Measurements from ENCODE around the gene CATSPER1. TPM values are rescaled to one million over a fixed set of nuclear protein-coding genes. Genes with fewer than 3 reads are reported as not detected.

The CATSPER1 gene
- 0.54 and 1.1 TPM in 2 replicates for total RNA-seq
- long read RNA-seq = 0 reads

- H3K4me1 Mint-ChIP-seq (ENCODE audit: unreplicated experiment) = peaks cover 17% of the 10 kb centered on the region
- no peak for DNase-seq (ENCODE audit: extremely low spot score, unreplicated experiment)
Measured at GRCh38 chr11:66026017-66026529, at the start of gene CATSPER1. Gene CATSPER1 (minus strand): TSS chr11:66026479. CDS start chr11:66026379, 100 bp downstream.

DNA sequence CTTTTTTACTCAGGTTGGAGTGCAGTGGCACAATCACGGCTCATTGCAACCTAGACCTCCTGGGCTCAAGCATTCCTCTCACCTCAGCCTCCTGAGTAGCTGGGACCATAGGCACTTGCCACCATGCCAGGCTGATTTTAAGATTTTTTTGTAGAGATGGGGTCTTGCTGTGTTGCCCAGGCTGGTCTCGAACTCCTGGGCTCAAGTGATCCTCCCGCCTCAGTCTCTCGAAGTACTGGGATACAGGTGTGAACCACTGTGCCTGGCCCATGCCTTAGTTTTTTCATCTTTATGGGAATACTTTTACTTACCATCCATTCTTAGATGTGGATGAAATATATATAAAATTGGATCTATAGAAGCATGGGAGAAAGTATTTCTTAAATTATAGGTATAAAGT is 49.0 kb upstream of the CATSPER1 start:
- Mint-ChIP-seq H3K4me3 (ENCODE audit: unreplicated experiment) (no peak overlapping the region), H3K36me3 (ENCODE audit: unreplicated experiment) (peaks cover 14% of the 10 kb centered on the region), H3K27me3 (ENCODE audit: unreplicated experiment) (no peaks in the 10 kb centered on the region), H3K4me1 (ENCODE audit: unreplicated experiment) (peaks cover 41% of the 10 kb centered on the region), H3K27ac (ENCODE audit: unreplicated experiment) (no peak overlapping the region), H3K9me3 (ENCODE audit: unreplicated experiment) (no peaks in the 10 kb centered on the region)
- peak; percentile 53 for DNase-seq (ENCODE audit: extremely low spot score, unreplicated experiment)
- TF ChIP-seq, protein P1, sequence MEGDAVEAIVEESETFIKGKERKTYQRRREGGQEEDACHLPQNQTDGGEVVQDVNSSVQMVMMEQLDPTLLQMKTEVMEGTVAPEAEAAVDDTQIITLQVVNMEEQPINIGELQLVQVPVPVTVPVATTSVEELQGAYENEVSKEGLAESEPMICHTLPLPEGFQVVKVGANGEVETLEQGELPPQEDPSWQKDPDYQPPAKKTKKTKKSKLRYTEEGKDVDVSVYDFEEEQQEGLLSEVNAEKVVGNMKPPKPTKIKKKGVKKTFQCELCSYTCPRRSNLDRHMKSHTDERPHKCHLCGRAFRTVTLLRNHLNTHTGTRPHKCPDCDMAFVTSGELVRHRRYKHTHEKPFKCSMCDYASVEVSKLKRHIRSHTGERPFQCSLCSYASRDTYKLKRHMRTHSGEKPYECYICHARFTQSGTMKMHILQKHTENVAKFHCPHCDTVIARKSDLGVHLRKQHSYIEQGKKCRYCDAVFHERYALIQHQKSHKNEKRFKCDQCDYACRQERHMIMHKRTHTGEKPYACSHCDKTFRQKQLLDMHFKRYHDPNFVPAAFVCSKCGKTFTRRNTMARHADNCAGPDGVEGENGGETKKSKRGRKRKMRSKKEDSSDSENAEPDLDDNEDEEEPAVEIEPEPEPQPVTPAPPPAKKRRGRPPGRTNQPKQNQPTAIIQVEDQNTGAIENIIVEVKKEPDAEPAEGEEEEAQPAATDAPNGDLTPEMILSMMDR (IDR thresholded peaks at IDR 0.05) = no peak

More at GRCh38 chr11:66026017-66026529, at the start of gene CATSPER1:
- Mint-ChIP-seq H3K4me3 (ENCODE audit: unreplicated experiment) (no peak within 1 kb of the TSS), H3K36me3 (ENCODE audit: unreplicated experiment) (no peaks in the 10 kb centered on the region), H3K27me3 (ENCODE audit: unreplicated experiment) (no peaks in the 10 kb centered on the region), H3K9me3 (ENCODE audit: unreplicated experiment) (no peaks in the 10 kb centered on the region), H3K27ac (ENCODE audit: unreplicated experiment) (no peak within 1 kb of the TSS)
- TF ChIP-seq, protein P1 (IDR thresholded peaks at IDR 0.05) = no peak

DNA sequence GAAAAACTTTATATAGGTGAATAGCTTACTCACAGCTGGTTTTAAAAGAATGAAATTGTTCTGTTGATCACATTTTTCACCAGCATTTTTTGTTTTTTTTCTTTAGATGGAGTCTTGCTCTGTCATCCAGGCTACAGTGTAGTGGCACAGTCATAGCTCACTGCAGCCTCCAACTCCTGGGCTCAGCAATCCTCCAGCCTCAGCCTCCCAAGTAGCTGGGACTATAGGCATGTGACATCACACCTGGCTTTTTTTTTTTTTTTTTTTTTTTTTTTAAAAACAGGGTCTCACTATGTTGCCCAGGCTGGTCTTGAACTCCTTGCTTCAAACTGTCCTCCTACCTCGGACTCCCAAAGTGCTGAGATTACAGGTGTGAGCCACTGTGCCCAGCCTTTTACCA is 47.4 kb upstream of the CATSPER1 start:
- peaks cover 20% of the 10 kb centered on the region for H3K36me3 Mint-ChIP-seq (ENCODE audit: unreplicated experiment)
- H3K27ac Mint-ChIP-seq (ENCODE audit: unreplicated experiment) = no peak overlapping the region
- DNase-seq (ENCODE audit: extremely low spot score, unreplicated experiment) = peak; percentile 11
- TF ChIP-seq, protein P1 (IDR thresholded peaks at IDR 0.05) = no peak
- H3K4me3 Mint-ChIP-seq (ENCODE audit: unreplicated experiment) = no peak overlapping the region
- peaks cover 46% of the 10 kb centered on the region for H3K4me1 Mint-ChIP-seq (ENCODE audit: unreplicated experiment)
- no peaks in the 10 kb centered on the region for H3K9me3 Mint-ChIP-seq (ENCODE audit: unreplicated experiment)
- H3K27me3 Mint-ChIP-seq (ENCODE audit: unreplicated experiment) = no peaks in the 10 kb centered on the region

GRCh38 chr11:66072518-66072917 is 46.2 kb upstream of the CATSPER1 start:
- H3K9me3 Mint-ChIP-seq (ENCODE audit: unreplicated experiment) = no peaks in the 10 kb centered on the region
- TF ChIP-seq, protein P1 (IDR thresholded peaks at IDR 0.05) = no peak
- peak overlapping the region; percentile 36 for H3K4me3 Mint-ChIP-seq (ENCODE audit: unreplicated experiment)
- H3K4me1 Mint-ChIP-seq (ENCODE audit: unreplicated experiment) = peaks cover 48% of the 10 kb centered on the region
- peak overlapping the region; percentile 71 for H3K27ac Mint-ChIP-seq (ENCODE audit: unreplicated experiment)
- peaks cover 25% of the 10 kb centered on the region for H3K36me3 Mint-ChIP-seq (ENCODE audit: unreplicated experiment)
- DNase-seq (ENCODE audit: extremely low spot score, unreplicated experiment) = peak; percentile 36
- H3K27me3 Mint-ChIP-seq (ENCODE audit: unreplicated experiment) = no peaks in the 10 kb centered on the region

DNA sequence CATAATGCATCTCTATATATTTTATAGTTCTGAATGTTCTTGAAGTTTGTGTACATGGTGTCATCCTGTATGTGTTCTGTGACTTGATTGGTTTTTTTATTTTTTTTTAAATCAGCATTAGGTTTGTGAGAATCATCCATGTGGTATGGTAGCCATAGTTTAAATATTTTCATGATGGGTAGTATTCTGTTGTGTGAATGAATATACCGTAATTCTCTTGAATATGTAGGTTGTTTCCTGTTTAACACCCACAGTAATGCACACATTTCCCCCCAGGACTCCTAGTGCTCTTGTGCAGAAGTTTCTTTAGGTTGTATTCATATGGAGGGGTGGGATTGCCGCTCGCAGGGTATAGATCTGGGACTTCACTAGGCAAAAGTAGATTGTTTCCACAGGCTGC is 45.8 kb upstream of the CATSPER1 start:
- Mint-ChIP-seq H3K4me3 (ENCODE audit: unreplicated experiment) (peak overlapping the region; percentile 88), H3K9me3 (ENCODE audit: unreplicated experiment) (no peaks in the 10 kb centered on the region), H3K4me1 (ENCODE audit: unreplicated experiment) (peaks cover 44% of the 10 kb centered on the region)

More for the DNA sequence above, 45.8 kb upstream of the CATSPER1 start:
- TF ChIP-seq, protein P1 (IDR thresholded peaks at IDR 0.05) = no peak
- H3K27ac Mint-ChIP-seq (ENCODE audit: unreplicated experiment) = peak overlapping the region; percentile 71
- peak; percentile 17 for DNase-seq (ENCODE audit: extremely low spot score, unreplicated experiment)
- H3K36me3 Mint-ChIP-seq (ENCODE audit: unreplicated experiment) = peaks cover 28% of the 10 kb centered on the region
- no peaks in the 10 kb centered on the region for H3K27me3 Mint-ChIP-seq (ENCODE audit: unreplicated experiment)
